HepG2 (cell line): ENCODE results near the gene EPHA4. TPM values are rescaled to one million over a fixed set of nuclear protein-coding genes. Genes with fewer than 3 reads are reported as not detected.

ENCODE experiments used
- ATAC-seq: fragments of 200-7000 bp; cut with Tn5 transposase; 3 replicates; pipeline ENCODE4 v1.9.1; 2020; ENCODE audit warnings: mild to moderate bottlenecking, moderate library complexity
- BruUV-seq: library from RNA; stranded (reverse); fragments of 400-500 nt; replicated peaks from 2 replicates; lab custom pipeline; 2021; lab: Mats Ljungman, UMichigan
- CTCF ChIA-PET: fragments of 300-600 bp; formaldehyde crosslinking; extraction: SDS; loops from one replicate; lab custom pipeline; 2021; ENCODE audit warnings: low total read pairs, inconsistent platforms, low intra/inter-chr PET ratio; lab: Yijun Ruan, JAX
- POLR2A ChIA-PET: fragments of 350-600 bp; sonication (Branson Sonifier 250); formaldehyde crosslinking; loops from one replicate; lab custom pipeline; 2020; ENCODE audit warnings: antibody characterized with exemption, inconsistent platforms; lab: Yijun Ruan, JAX
- DNase-seq: peaks from one replicate; pipeline ENCODE4 v3.0.0-alpha.2; 2015; ENCODE audit warnings: low spot score
- FAIRE-seq: peaks from 3 replicates; lab custom pipeline; 2011; peaks lifted over from hg19 to GRCh38; lab: Jason Lieb, UNC
- H2AFZ ChIP-seq: one replicate; pipeline ENCODE4 v1.6.1; 2011; ENCODE audit warnings: low read length, inconsistent platforms
- H3K27ac ChIP-seq: fragments of 300-600 bp; 3 replicates; pipeline ENCODE4 v1.8.0; 2011; ENCODE audit warnings: mixed run types, mild to moderate bottlenecking, mixed read lengths, low read length, inconsistent platforms; ENCODE audit not compliant: insufficient read depth; ENCODE audit errors: extremely low read length
- H3K27me3 ChIP-seq, 2 experiments: fragments of 200-600 bp in 1 of 2; 2 replicates in 1 of 2; 3 replicates in 1 of 2; pipeline versions ENCODE4 v1.6.0 to v1.8.0; 2011; ENCODE audit warnings: low read length in 2 of 2, mild to moderate bottlenecking in 2 of 2, moderate library complexity in 2 of 2, inconsistent platforms in 1 of 2; ENCODE audit not compliant: insufficient read depth in 2 of 2, control insufficient read depth in 1 of 2
- H3K36me3 ChIP-seq, 2 experiments: fragments of 200-600 bp in 1 of 2; replicated peaks in 1 of 2; 2 replicates in 1 of 2; 3 replicates in 1 of 2; pipeline versions ENCODE4 v1.5.1 to v1.8.0; 2011; ENCODE audit warnings: low read length in 2 of 2, inconsistent platforms in 1 of 2; ENCODE audit not compliant: insufficient read depth in 2 of 2, control insufficient read depth in 1 of 2
- H3K4me1 ChIP-seq: 2 replicates; pipeline ENCODE4 v1.5.1; 2012; ENCODE audit warnings: low read length, inconsistent platforms; ENCODE audit not compliant: insufficient read depth
- H3K4me2 ChIP-seq: 2 replicates; pipeline ENCODE4 v1.6.0; 2011; ENCODE audit warnings: low read depth, low read length, inconsistent platforms
- H3K4me3 ChIP-seq, 3 experiments: fragments of 200-600 bp in 1 of 3; sonication (generic), shearing (Covaris generic) in 1 of 3; replicated peaks in 1 of 3; 2 replicates each; pipeline ENCODE4 v1.5.1; 2011 to 2016; ENCODE audit warnings: low read length in 3 of 3, inconsistent platforms in 2 of 3, low read depth in 2 of 3, mild to moderate bottlenecking in 2 of 3, control low read depth in 1 of 3, mixed read lengths in 1 of 3; ENCODE audit not compliant: insufficient read depth in 1 of 3
- H3K79me2 ChIP-seq: one replicate; pipeline ENCODE4 v1.6.1; 2011; ENCODE audit warnings: low read length, inconsistent platforms; ENCODE audit not compliant: insufficient read depth
- H3K9ac ChIP-seq: 2 replicates; pipeline ENCODE4 v1.6.0; 2011; ENCODE audit warnings: mild to moderate bottlenecking, low read depth, low read length, inconsistent platforms; ENCODE audit not compliant: insufficient read depth
- H3K9me3 ChIP-seq: 2 replicates; pipeline ENCODE4 v1.5.1; 2012; ENCODE audit warnings: mild to moderate bottlenecking, low read length
- H4K20me1 ChIP-seq: 2 replicates; pipeline ENCODE4 v1.6.0; 2011; ENCODE audit warnings: inconsistent platforms, mild to moderate bottlenecking, low read length, moderate library complexity; ENCODE audit not compliant: insufficient read depth
- ARNT ChIP-seq: fragments of 450-650 bp; IDR thresholded peaks from 2 replicates; pipeline ENCODE4 v1.6.1; 2017
- ATF3 ChIP-seq: sonication (generic); formaldehyde crosslinking; IDR thresholded peaks from 2 replicates; pipeline ENCODE4 v1.4.0; 2020; ENCODE audit warnings: missing genetic modification reagents
- ATF5 ChIP-seq: sonication (generic); formaldehyde crosslinking; IDR thresholded peaks from 2 replicates; pipeline ENCODE4 v1.4.0; 2020; ENCODE audit warnings: mild to moderate bottlenecking, low read depth, missing genetic modification reagents
- ELF4 ChIP-seq: sonication (generic); formaldehyde crosslinking; IDR thresholded peaks from 2 replicates; pipeline ENCODE4 v1.5.0; 2020; ENCODE audit warnings: missing genetic modification reagents, mild to moderate bottlenecking, moderate library complexity, borderline replicate concordance
- ETS1 ChIP-seq: sonication (generic); formaldehyde crosslinking; IDR thresholded peaks from 2 replicates; pipeline ENCODE4 v1.4.0; 2020; ENCODE audit warnings: missing genetic modification reagents
- HES4 ChIP-seq: sonication (generic); formaldehyde crosslinking; IDR thresholded peaks from 2 replicates; pipeline ENCODE4 v1.9.0; 2021; ENCODE audit warnings: mild to moderate bottlenecking, missing genetic modification reagents, borderline replicate concordance
- HMGA1 ChIP-seq: sonication (generic); formaldehyde crosslinking; conservative IDR thresholded peaks from 2 replicates; pipeline ENCODE4 v1.4.0; 2020; ENCODE audit warnings: missing genetic modification reagents
- KDM3A ChIP-seq: IDR thresholded peaks from 2 replicates; pipeline ENCODE4 v1.6.1; 2018; ENCODE audit warnings: low read depth, missing compliant biosample characterization
- NFATC3 ChIP-seq: sonication (generic); formaldehyde crosslinking; IDR thresholded peaks from 2 replicates; pipeline ENCODE4 v1.5.1; 2020; ENCODE audit warnings: mild to moderate bottlenecking, missing genetic modification reagents
- PRDM10 ChIP-seq: sonication (generic); formaldehyde crosslinking; IDR thresholded peaks from 2 replicates; pipeline ENCODE4 v1.4.0; 2020; ENCODE audit warnings: low read depth, missing genetic modification reagents
- ZNF367 ChIP-seq: sonication (generic); formaldehyde crosslinking; IDR thresholded peaks from 2 replicates; pipeline ENCODE4 v1.4.0; 2020; ENCODE audit warnings: missing genetic modification reagents, borderline replicate concordance
- ZNF430 ChIP-seq: sonication (generic); formaldehyde crosslinking; IDR thresholded peaks from 2 replicates; pipeline ENCODE4 v1.9.0; 2021; ENCODE audit warnings: mild to moderate bottlenecking, missing genetic modification reagents
- WGBS: methylation state at CpG from one replicate; pipeline ENCODE4 v1.1.6; 2017; ENCODE audit warnings: low lambda C conversion rate; 5-methylcytosine and 5-hydroxymethylcytosine counted together
- in situ Hi-C: cut with HindIII; loops from 2 replicates; pipeline ENCODE4 v1.10.0; 2017; ENCODE audit warnings: low pct_unique_long_range_greater_than_20kb; ENCODE audit not compliant: extremely low pct_ligation_motif_present
- intact Hi-C: fragments of 100-400 bp; cut with micrococcal nuclease; formaldehyde crosslinking; loops from one replicate; pipeline ENCODE4 v1.10.0; 2022; ENCODE audit not compliant: unreplicated experiment
- polyA plus RNA-seq, 8 experiments: library from polyadenylated mRNA; depleted of rRNA in 3 of 8; stranded (reverse) in 7 of 8; unstranded in 1 of 8; fragments of >200 nt; fragmentation: Illumina TruSeq in 4 of 8; extraction: Trizol in 4 of 8; gene quantifications; 2 replicates each; pipeline versions ENCODE4 v1.2.1 to v1.2.3, GENCODE V29; 2011 to 2016; ENCODE audit warnings: low read depth in 4 of 8, missing spikeins in 1 of 8, mixed read lengths in 1 of 8; ENCODE audit not compliant: insufficient read depth in 1 of 8
- total RNA-seq, 5 experiments: library from RNA; depleted of rRNA; stranded (reverse); fragments of >200 nt; fragmentation: Illumina TruSeq; extraction: Trizol; gene quantifications; 2 replicates each; pipeline ENCODE4 v1.2.3, GENCODE V29; 2016; ENCODE audit warnings: low read depth in 1 of 5

EPHA4 gene
- total and polyA plus RNA-seq, 2 of the 13 experiments (the other 11 are each of a cell fraction or from before 2014, with no cell fraction given), result not detected

- no peak for ATAC-seq
- Histone ChIP-seq H3K9ac (no peak overlapping the region), H3K4me2 (no peak overlapping the region), H3K4me1 (no peaks in the 10 kb centered on the region), H3K36me3 (no peaks in the 10 kb centered on the region), H3K27ac (no peak overlapping the region), H3K79me2 (no peaks in the 10 kb centered on the region), H3K9me3 (no peaks in the 10 kb centered on the region), H2AFZ (no peak overlapping the region), H3K27me3 (no peaks in the 10 kb centered on the region), H3K4me3 (no peak overlapping the region), H4K20me1 (no peaks in the 10 kb centered on the region)
- intact Hi-C loops (no loop called here), in situ Hi-C loops (no loop called here)
- WGBS, result 0% methylated on average over 2 of the region's 2 CpGs
- no peak for FAIRE-seq
- ChIA-PET POLR2A (no interaction called here), CTCF (no interaction called here)
- DNase-seq, result no peak
- BruUV-seq, result no TSS peak
- TF ChIP-seq HES4 (CRISPR knock-in tag) (no peak), ATF3 (CRISPR knock-in tag) (no peak), ZNF367 (CRISPR knock-in tag) (no peak), ARNT (no peak), ATF5 (CRISPR knock-in tag) (no peak), PRDM10 (CRISPR knock-in tag) (no peak), NFATC3 (no peak), ETS1 (CRISPR knock-in tag) (no peak), ZNF430 (CRISPR knock-in tag) (no peak), KDM3A (CRISPR knock-in tag) (no peak), ELF4 (CRISPR knock-in tag) (no peak), HMGA1 (no peak)
Measured at GRCh38 chr2:221468317-221468716, 103.8 kb downstream of the EPHA4 start.
